ENCODE results near the gene TBATA.

TBATA gene

GRCh38 chr10:70806841-70807240 is 21.7 kb upstream of the TBATA start:
- DNase-seq = no peak

- no peak for DNase-seq
Measured at GRCh38 chr10:70805619-70806215, 20.5 kb upstream of the TBATA start.

- no peak for DNase-seq
Measured at GRCh38 chr10:70804421-70804808, 19.2 kb upstream of the TBATA start.

GRCh38 chr10:70803775-70804420 is 18.7 kb upstream of the TBATA start:
- DNase-seq = no peak

- no peak for DNase-seq
Measured at GRCh38 chr10:70801854-70802253, 16.7 kb upstream of the TBATA start.

- peak; percentile 72 for DNase-seq
Measured at GRCh38 chr10:70799124-70799523, 13.9 kb upstream of the TBATA start.

GRCh38 chr10:70797840-70798239 is 12.7 kb upstream of the TBATA start:
- no peak for DNase-seq

GRCh38 chr10:70795613-70796012 is 10.4 kb upstream of the TBATA start:
- DNase-seq = no peak

- no peak for DNase-seq
Measured at GRCh38 chr10:70791386-70792039, 6.3 kb upstream of the TBATA start.

GRCh38 chr10:70786799-70787415 is 1.7 kb upstream of the TBATA start:
- peak; percentile 59 for DNase-seq

- peak; percentile 45 for DNase-seq
Measured at GRCh38 chr10:70784471-70784870, 706 bp downstream of the TBATA start.

- peak; percentile 32 for DNase-seq
Measured at GRCh38 chr10:70784016-70784415, 1.2 kb downstream of the TBATA start.

- DNase-seq = peak; percentile 57
Measured at GRCh38 chr10:70782746-70783680, 2.2 kb downstream of the TBATA start.

GRCh38 chr10:70782086-70782745 is 3.0 kb downstream of the TBATA start:
- DNase-seq = no peak

GRCh38 chr10:70781461-70782051 is 3.6 kb downstream of the TBATA start:
- DNase-seq = no peak

- no peak for DNase-seq
Measured at GRCh38 chr10:70780772-70781171, 4.4 kb downstream of the TBATA start.

GRCh38 chr10:70780370-70780760 is 4.8 kb downstream of the TBATA start:
- DNase-seq = no peak

GRCh38 chr10:70779511-70780369 is 5.4 kb downstream of the TBATA start:
- peak; percentile 82 for DNase-seq

- DNase-seq = no peak
Measured at GRCh38 chr10:70779088-70779487, 6.1 kb downstream of the TBATA start.

GRCh38 chr10:70778267-70778924 is 6.8 kb downstream of the TBATA start:
- DNase-seq = no peak
